DMS 273 treated with DMSO at 0.1 percent for 48 hours (cell line): Measurements from ENCODE around the gene RPL18.
A peak's percentile ranks its signal among the peaks of the same experiment; 100 is the strongest.

ENCODE experiments used
- DNase-seq: peaks from one replicate; lab custom pipeline; 2025; lab: John Stamatoyannopoulos, UW

The RPL18 gene

GRCh38 chr19:48614436-48615230 lies 4.3 kb downstream of the RPL18 start, which contains the start of gene FAM83E:
Gene FAM83E (minus strand): TSS chr19:48615076. CDS start chr19:48613372, 1,704 bp downstream.
- no peak for DNase-seq

GRCh38 chr19:48613852-48614435 lies 5.0 kb downstream of the RPL18 start:
- no peak for DNase-seq

GRCh38 chr19:48613024-48613851 lies 5.7 kb downstream of the RPL18 start:
- no peak for DNase-seq

GRCh38 chr19:48611872-48612271 lies 7.1 kb downstream of the RPL18 start:
- no peak for DNase-seq

- no peak for DNase-seq
Measured at GRCh38 chr19:48609571-48610108, 9.3 kb downstream of the RPL18 start.

- DNase-seq: peak; percentile 55
Measured at GRCh38 chr19:48608798-48609263, 10.1 kb downstream of the RPL18 start.

GRCh38 chr19:48607359-48607755 lies 11.6 kb downstream of the RPL18 start:
- no peak for DNase-seq

- DNase-seq: no peak
Measured at GRCh38 chr19:48606463-48607358, 12.3 kb downstream of the RPL18 start, which contains the start of gene SPACA4. Gene SPACA4 (plus strand): TSS chr19:48606742. CDS start chr19:48606979, 237 bp downstream.

- no peak for DNase-seq
Measured at GRCh38 chr19:48603850-48604249, 15.1 kb downstream of the RPL18 start.

- no peak for DNase-seq
Measured at GRCh38 chr19:48603449-48603848, 15.5 kb downstream of the RPL18 start.

- no peak for DNase-seq
Measured at GRCh38 chr19:48603001-48603400, 16.0 kb downstream of the RPL18 start.

GRCh38 chr19:48600679-48601417 lies 18.1 kb downstream of the RPL18 start:
- no peak for DNase-seq

- no peak for DNase-seq
Measured at GRCh38 chr19:48598996-48599700, 19.8 kb downstream of the RPL18 start.

GRCh38 chr19:48596679-48597465 lies 22.1 kb downstream of the RPL18 start:
- no peak for DNase-seq

- no peak for DNase-seq
Measured at GRCh38 chr19:48596237-48596636, 22.7 kb downstream of the RPL18 start.

GRCh38 chr19:48595833-48596232 lies 23.1 kb downstream of the RPL18 start:
- DNase-seq: no peak

GRCh38 chr19:48595171-48595570 lies 23.8 kb downstream of the RPL18 start:
- DNase-seq: no peak

- DNase-seq: no peak
Measured at GRCh38 chr19:48591021-48591420, 28.0 kb downstream of the RPL18 start.
